Keratinocyte (primary cell): ENCODE measurements around the gene CLCN7. TPM values are rescaled to one million over a fixed set of nuclear protein-coding genes. Genes with fewer than 3 reads are reported as not detected.

Source experiments
- DNase-seq: peaks from one replicate; pipeline ENCODE4 v3.0.0-alpha.2; 2011; ENCODE audit warnings: low read depth, missing footprints, low spot score
- FAIRE-seq: peaks from 2 replicates; lab custom pipeline; 2011; peaks lifted over from hg19 to GRCh38; lab: Jason Lieb, UNC
- H2AFZ ChIP-seq: 2 replicates; pipeline ENCODE4 v1.6.0; 2012; ENCODE audit warnings: low read length, control low read depth, inconsistent platforms; ENCODE audit not compliant: control insufficient read depth
- H3K27ac ChIP-seq: 2 replicates; pipeline ENCODE4 v1.5.1; 2011; ENCODE audit warnings: low read length; ENCODE audit not compliant: control insufficient read depth, insufficient read depth
- H3K27me3 ChIP-seq: 3 replicates; pipeline ENCODE4 v1.6.0; 2011; ENCODE audit warnings: low read length; ENCODE audit not compliant: control insufficient read depth, insufficient read depth; ENCODE audit errors: extremely low read depth
- H3K36me3 ChIP-seq, 2 experiments: 2 replicates in 1 of 2; 3 replicates in 1 of 2; pipeline ENCODE4 v1.5.1; 2011; ENCODE audit warnings: low read length in 2 of 2, mild to moderate bottlenecking in 1 of 2; ENCODE audit not compliant: control insufficient read depth in 2 of 2, insufficient read depth in 2 of 2; ENCODE audit errors: extremely low read depth in 1 of 2
- H3K4me1 ChIP-seq: 3 replicates; pipeline ENCODE4 v1.5.1; 2011; ENCODE audit warnings: low read length; ENCODE audit not compliant: control insufficient read depth, insufficient read depth; ENCODE audit errors: extremely low read depth
- H3K4me2 ChIP-seq: 3 replicates; pipeline ENCODE4 v1.6.0; 2011; ENCODE audit warnings: low read depth, low read length; ENCODE audit not compliant: control insufficient read depth, insufficient read depth; ENCODE audit errors: extremely low read depth
- H3K4me3 ChIP-seq, 3 experiments: fragments of 200-600 bp in 1 of 3; sonication (generic) in 1 of 3; 2 replicates in 2 of 3; 3 replicates in 1 of 3; pipeline ENCODE4 v1.5.1; 2011 to 2016; ENCODE audit warnings: low read length in 3 of 3, mild to moderate bottlenecking in 3 of 3, control low read depth in 2 of 3, inconsistent platforms in 1 of 3, low read depth in 1 of 3, mixed read lengths in 1 of 3, mixed run types in 1 of 3, moderate library complexity in 1 of 3; ENCODE audit not compliant: control insufficient read depth in 2 of 3, insufficient read depth in 2 of 3; ENCODE audit errors: extremely low read depth in 1 of 3
- H3K79me2 ChIP-seq: 2 replicates; pipeline ENCODE4 v1.6.0; 2012; ENCODE audit warnings: low read length; ENCODE audit not compliant: control insufficient read depth, insufficient read depth
- H3K9ac ChIP-seq: 3 replicates; pipeline ENCODE4 v1.6.0; 2011; ENCODE audit warnings: low read length; ENCODE audit not compliant: control insufficient read depth, insufficient read depth; ENCODE audit errors: extremely low read depth
- H3K9me1 ChIP-seq: 3 replicates; pipeline ENCODE4 v1.6.0; 2011; ENCODE audit warnings: low read length; ENCODE audit not compliant: control insufficient read depth, insufficient read depth; ENCODE audit errors: extremely low read depth
- H3K9me3 ChIP-seq: 2 replicates; pipeline ENCODE4 v1.5.1; 2012; ENCODE audit warnings: low read depth, low read length; ENCODE audit not compliant: control insufficient read depth
- H4K20me1 ChIP-seq: 3 replicates; pipeline ENCODE4 v1.6.0; 2011; ENCODE audit warnings: low read length; ENCODE audit not compliant: control insufficient read depth, insufficient read depth; ENCODE audit errors: extremely low read depth
- CTCF ChIP-seq, 3 experiments: IDR thresholded peaks in 1 of 3; conservative IDR thresholded peaks in 1 of 3; optimal IDR thresholded peaks in 1 of 3; 2 replicates in 2 of 3; 3 replicates in 1 of 3; pipeline versions ENCODE3 to v1.5.1; 2011; ENCODE audit warnings: low read length in 3 of 3, mild to moderate bottlenecking in 3 of 3, moderate library complexity in 2 of 3, control low read depth in 1 of 3, inconsistent platforms in 1 of 3; ENCODE audit not compliant: insufficient read depth in 2 of 3; ENCODE audit errors: extremely low read depth in 1 of 3
- EZH2 ChIP-seq: IDR thresholded peaks from one replicate; pipeline ENCODE4 v1.6.1; 2012; ENCODE audit warnings: inconsistent platforms, mild to moderate bottlenecking, low read length, moderate library complexity
- dilution Hi-C: fragments of 300-500 bp; cut with MboI; formaldehyde crosslinking; loops from one replicate; pipeline ENCODE4 v1.7.0; 2020; ENCODE audit warnings: low sequenced_read_pairs; ENCODE audit not compliant: extremely low pct_ligation_motif_present
- polyA plus RNA-seq, 5 experiments: library from polyadenylated mRNA; depleted of rRNA in 3 of 5; stranded (reverse) in 3 of 5; stranded (forward) in 1 of 5; unstranded in 1 of 5; fragments of >200 nt; gene quantifications; 1 replicate in 1 of 5; 2 replicates in 3 of 5; 3 replicates in 1 of 5; pipeline versions ENCODE4 v1.2.1 to v1.2.3, GENCODE V29; 2011 to 2012; ENCODE audit warnings: missing spikeins in 2 of 5, low read depth in 1 of 5, low replicate concordance in 1 of 5

The CLCN7 gene
- polyA plus RNA-seq, 1 donor (not counting 4 experiments of a cell fraction or from before 2014, with no cell fraction given): 13.3 TPM

GRCh38 chr16:1448536-1449116, 26.2 kb downstream of the CLCN7 start:
- FAIRE-seq (no peak), DNase-seq (no peak)
- no peaks in the 10 kb centered on the region for H3K79me2 ChIP-seq
- H3K27me3 ChIP-seq: no peaks in the 10 kb centered on the region
- H3K36me3 ChIP-seq: peaks cover 0 to 25% of the 10 kb centered on the region in 2 experiments
- dilution Hi-C loops: no loop called here
- H2AFZ ChIP-seq: no peak overlapping the region
- H3K4me3 ChIP-seq: no peak overlapping the region
- TF ChIP-seq CTCF (optimal IDR thresholded peaks at IDR 0.05 in 1 of 3, IDR thresholded peaks at IDR 0.05 in 1 of 3, conservative IDR thresholded peaks at IDR 0.05 in 1 of 3; ENCODE audit: extremely low read depth in 1 of 3, insufficient read depth in 2 of 3, low read length in 3 of 3): no peak
- TF ChIP-seq EZH2: no peak
- no peak overlapping the region for H3K9ac ChIP-seq
- H4K20me1 ChIP-seq: no peaks in the 10 kb centered on the region
- no peaks in the 10 kb centered on the region for H3K9me3 ChIP-seq
- H3K4me2 ChIP-seq: no peak overlapping the region
- H3K4me1 ChIP-seq: no peaks in the 10 kb centered on the region
- H3K27ac ChIP-seq: no peak overlapping the region
- no peaks in the 10 kb centered on the region for H3K9me1 ChIP-seq

- no peaks in the 10 kb centered on the region for H3K4me1 ChIP-seq
- no peak overlapping the region for H2AFZ ChIP-seq
- no peak for TF ChIP-seq EZH2
- no peak for TF ChIP-seq CTCF (optimal IDR thresholded peaks at IDR 0.05 in 1 of 3, IDR thresholded peaks at IDR 0.05 in 1 of 3, conservative IDR thresholded peaks at IDR 0.05 in 1 of 3; ENCODE audit: extremely low read depth in 1 of 3, insufficient read depth in 2 of 3, low read length in 3 of 3)
Measured at GRCh38 chr16:1447965-1448364, 26.9 kb downstream of the CLCN7 start.

More at GRCh38 chr16:1447965-1448364, 26.9 kb downstream of the CLCN7 start:
- H3K79me2 ChIP-seq: no peaks in the 10 kb centered on the region
- no peak overlapping the region for H3K27ac ChIP-seq
- H3K4me3 ChIP-seq: no peak overlapping the region
- H3K27me3 ChIP-seq: no peaks in the 10 kb centered on the region
- dilution Hi-C loops: no loop called here
- no peaks in the 10 kb centered on the region for H3K9me3 ChIP-seq
- H3K9me1 ChIP-seq: no peaks in the 10 kb centered on the region
- no peak for FAIRE-seq
- H3K4me2 ChIP-seq: no peak overlapping the region
- no peak for DNase-seq
- no peak overlapping the region for H3K9ac ChIP-seq
- H4K20me1 ChIP-seq: no peaks in the 10 kb centered on the region
- H3K36me3 ChIP-seq: peaks cover 0 to 25% of the 10 kb centered on the region in 2 experiments
